ENCODE results near the gene PEF1. TPM values are rescaled to one million over a fixed set of nuclear protein-coding genes. Genes with fewer than 3 reads are reported as not detected.

PEF1 gene
- polyA plus RNA-seq, 1 donor (not counting 4 experiments of a cell fraction or from before 2014, with no cell fraction given): 72.2 TPM

DNA sequence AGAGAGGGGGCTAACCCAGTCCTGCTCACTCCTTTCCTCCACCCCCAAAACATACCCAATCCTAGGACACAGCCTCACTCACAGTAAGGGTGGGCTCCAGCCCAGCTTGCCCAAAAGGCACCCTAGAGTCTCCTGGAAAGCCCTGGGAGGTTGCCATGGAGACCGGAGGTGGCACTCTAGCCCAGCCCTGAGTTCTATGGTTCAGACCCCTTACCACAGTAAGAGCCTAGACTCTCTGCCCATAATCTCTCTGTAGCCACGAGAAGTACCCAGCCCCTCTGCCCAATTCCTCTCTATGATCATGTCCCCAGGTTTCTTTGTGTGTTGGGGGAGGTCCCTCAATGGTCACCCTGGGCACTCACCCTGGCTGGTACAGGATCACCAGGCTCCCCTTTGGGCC lies 44.7 kb upstream of the PEF1 start:
- Histone ChIP-seq H3K79me2 (ENCODE audit: control insufficient read depth, insufficient read depth, low read length) (no peaks in the 10 kb centered on the region), H3K9me3 (ENCODE audit: control insufficient read depth, low read depth, low read length) (no peaks in the 10 kb centered on the region), H3K9me1 (ENCODE audit: control insufficient read depth, extremely low read depth, insufficient read depth, low read length) (no peaks in the 10 kb centered on the region), H2AFZ (ENCODE audit: control insufficient read depth, low read length) (no peak overlapping the region), H3K36me3 (ENCODE audit: control insufficient read depth in 2 of 2, extremely low read depth in 1 of 2, insufficient read depth in 2 of 2, low read length in 2 of 2) (peaks cover 58 to 64% of the 10 kb centered on the region in 2 experiments), H3K4me2 (ENCODE audit: control insufficient read depth, extremely low read depth, insufficient read depth, low read depth, low read length) (peak overlapping the region; percentile 30), H4K20me1 (ENCODE audit: control insufficient read depth, extremely low read depth, insufficient read depth, low read length) (no peaks in the 10 kb centered on the region), H3K27me3 (ENCODE audit: control insufficient read depth, extremely low read depth, insufficient read depth, low read length) (no peaks in the 10 kb centered on the region), H3K9ac (ENCODE audit: control insufficient read depth, extremely low read depth, insufficient read depth, low read length) (no peak overlapping the region), H3K4me1 (ENCODE audit: control insufficient read depth, extremely low read depth, insufficient read depth, low read length) (peaks cover 17% of the 10 kb centered on the region), H3K27ac (ENCODE audit: control insufficient read depth, insufficient read depth, low read length) (peak overlapping the region; percentile 35), H3K4me3 (ENCODE audit: control insufficient read depth in 2 of 3, extremely low read depth in 1 of 3, insufficient read depth in 2 of 3, low read depth in 1 of 3, low read length in 3 of 3) (no peak overlapping the region)
- dilution Hi-C loops (cut with MboI; ENCODE audit: extremely low pct_ligation_motif_present, low sequenced_read_pairs): no loop called here
- FAIRE-seq (no peak), DNase-seq (ENCODE audit: low read depth, low spot score) (no peak)
- TF ChIP-seq CTCF (optimal IDR thresholded peaks at IDR 0.05 in 1 of 3, IDR thresholded peaks at IDR 0.05 in 1 of 3, conservative IDR thresholded peaks at IDR 0.05 in 1 of 3; ENCODE audit: extremely low read depth in 1 of 3, insufficient read depth in 2 of 3, low read length in 3 of 3): no peak
- TF ChIP-seq EZH2 (IDR thresholded peaks at IDR 0.05; ENCODE audit: low read length): no peak

DNA sequence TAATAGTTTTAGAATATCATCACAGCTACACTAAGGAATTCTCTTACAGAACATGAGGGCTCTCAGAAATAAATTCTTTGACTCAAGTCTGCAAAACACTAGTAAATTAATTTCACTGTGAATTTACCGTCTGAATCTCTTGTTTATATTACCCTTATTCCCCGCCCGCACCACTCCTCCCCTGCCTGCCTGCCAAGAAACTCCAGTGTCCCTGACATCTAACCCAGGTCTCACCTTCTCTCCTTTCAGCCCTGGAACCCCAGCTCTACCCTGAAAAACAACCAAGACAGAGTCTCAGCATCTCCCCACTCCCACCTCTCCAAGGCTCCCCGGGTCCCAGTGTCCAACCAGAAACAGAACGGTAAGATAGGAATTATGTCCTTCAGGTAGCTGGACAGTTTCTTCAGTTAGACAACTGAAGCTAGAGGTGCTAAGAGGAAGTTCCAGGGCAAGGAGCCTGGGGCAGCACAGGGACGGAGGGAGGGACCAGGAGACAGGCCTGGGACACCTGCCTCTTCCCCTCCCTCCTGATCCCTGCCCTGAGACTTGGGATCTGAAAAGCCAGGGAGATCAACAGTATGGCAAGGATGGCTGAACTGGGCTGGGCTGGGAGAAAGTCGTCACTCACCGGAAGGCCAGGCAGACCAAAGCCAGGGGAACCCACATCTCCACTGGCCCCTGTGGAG lies 43.7 kb upstream of the PEF1 start:
- TF ChIP-seq EZH2 (IDR thresholded peaks at IDR 0.05; ENCODE audit: low read length): no peak
- no peak for TF ChIP-seq CTCF (optimal IDR thresholded peaks at IDR 0.05 in 1 of 3, IDR thresholded peaks at IDR 0.05 in 1 of 3, conservative IDR thresholded peaks at IDR 0.05 in 1 of 3; ENCODE audit: extremely low read depth in 1 of 3, insufficient read depth in 2 of 3, low read length in 3 of 3)
- H3K4me3 ChIP-seq (ENCODE audit: control insufficient read depth in 2 of 3, extremely low read depth in 1 of 3, insufficient read depth in 2 of 3, low read depth in 1 of 3, low read length in 3 of 3): no peak overlapping the region
- dilution Hi-C loops (cut with MboI; ENCODE audit: extremely low pct_ligation_motif_present, low sequenced_read_pairs): no loop called here
- no peak overlapping the region for H3K27ac ChIP-seq (ENCODE audit: control insufficient read depth, insufficient read depth, low read length)
- FAIRE-seq (no peak), DNase-seq (ENCODE audit: low read depth, low spot score) (no peak)
- no peaks in the 10 kb centered on the region for H3K9me1 ChIP-seq (ENCODE audit: control insufficient read depth, extremely low read depth, insufficient read depth, low read length)
- no peaks in the 10 kb centered on the region for H3K79me2 ChIP-seq (ENCODE audit: control insufficient read depth, insufficient read depth, low read length)
- H3K36me3 ChIP-seq (ENCODE audit: control insufficient read depth in 2 of 2, extremely low read depth in 1 of 2, insufficient read depth in 2 of 2, low read length in 2 of 2): peaks cover 54 to 66% of the 10 kb centered on the region in 2 experiments
- no peaks in the 10 kb centered on the region for H3K27me3 ChIP-seq (ENCODE audit: control insufficient read depth, extremely low read depth, insufficient read depth, low read length)
- no peak overlapping the region for H3K4me2 ChIP-seq (ENCODE audit: control insufficient read depth, extremely low read depth, insufficient read depth, low read depth, low read length)
- H2AFZ ChIP-seq (ENCODE audit: control insufficient read depth, low read length): no peak overlapping the region
- H4K20me1 ChIP-seq (ENCODE audit: control insufficient read depth, extremely low read depth, insufficient read depth, low read length): no peaks in the 10 kb centered on the region
- no peak overlapping the region for H3K9ac ChIP-seq (ENCODE audit: control insufficient read depth, extremely low read depth, insufficient read depth, low read length)
- no peaks in the 10 kb centered on the region for H3K9me3 ChIP-seq (ENCODE audit: control insufficient read depth, low read depth, low read length)
- peaks cover 17% of the 10 kb centered on the region for H3K4me1 ChIP-seq (ENCODE audit: control insufficient read depth, extremely low read depth, insufficient read depth, low read length)

Data from keratinocyte (primary cell).